ENCODE results near the gene NUBP2.
"Not testable (repeated sequence)": the region's sequence is repeated elsewhere in the genome, so short reads cannot be mapped to it uniquely, and the experiment has no call there.

Gene NUBP2

GRCh38 chr16:1799263-1799662, 16.5 kb downstream of the NUBP2 start:
- not testable (repeated sequence) for DNase-seq (ENCODE audit: low read depth in 2 of 2, low spot score in 1 of 2)

GRCh38 chr16:1800701-1801100, 17.9 kb downstream of the NUBP2 start:
- DNase-seq (ENCODE audit: low read depth in 2 of 2, low spot score in 1 of 2): no peak

- no peak for DNase-seq (ENCODE audit: low read depth in 2 of 2, low spot score in 1 of 2)
Measured at GRCh38 chr16:1807626-1808025, 24.9 kb downstream of the NUBP2 start.

GRCh38 chr16:1808691-1809090, 25.9 kb downstream of the NUBP2 start:
- no peak for DNase-seq (ENCODE audit: low read depth in 2 of 2, low spot score in 1 of 2)

DNA sequence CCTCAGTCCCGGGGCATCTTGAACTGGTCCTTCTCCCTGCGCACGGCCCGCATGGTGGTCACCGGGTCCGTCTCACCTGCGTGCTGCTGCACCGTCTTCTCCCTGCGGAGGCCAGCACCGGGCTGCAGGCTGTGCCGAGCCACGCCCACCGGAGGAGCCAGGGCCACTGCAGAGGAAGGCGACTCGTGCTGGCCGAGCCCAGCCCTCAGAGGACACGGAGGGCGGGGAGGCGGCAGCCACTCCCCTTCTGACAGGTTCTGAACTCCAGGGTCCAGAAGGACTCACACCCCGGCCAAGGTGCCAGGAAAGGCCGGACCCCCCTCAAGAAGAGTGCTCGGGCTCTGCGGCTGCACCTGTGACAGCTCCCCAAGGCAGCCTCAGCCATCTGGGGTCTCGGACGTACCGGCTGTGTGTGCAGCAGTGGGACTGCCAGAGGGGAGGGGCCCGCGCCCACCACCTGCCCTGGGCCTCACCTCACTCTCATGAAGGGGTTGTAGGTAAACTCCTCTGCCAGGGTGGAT, 26.6 kb downstream of the NUBP2 start:
- DNase-seq (ENCODE audit: low read depth in 2 of 2, low spot score in 1 of 2): no peak

DNA sequence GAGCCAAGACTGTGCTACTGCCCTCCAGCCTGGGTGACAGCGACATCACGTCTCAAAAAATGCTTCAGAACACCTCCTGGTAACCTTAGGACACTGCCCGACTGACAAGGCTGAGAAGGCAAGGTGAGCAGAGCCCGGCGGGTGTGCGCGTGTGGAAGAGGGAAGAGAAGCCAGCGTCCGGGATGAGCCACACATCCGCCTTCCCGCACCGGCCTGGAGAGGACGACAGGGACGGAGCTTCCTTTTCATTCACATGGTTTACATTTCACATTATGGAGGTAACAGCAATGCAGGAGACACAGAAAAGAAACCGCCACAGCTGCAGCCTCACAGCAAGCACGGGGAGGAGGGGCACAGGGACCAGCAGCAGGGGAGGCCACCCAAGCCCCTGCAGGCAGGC, 27.3 kb downstream of the NUBP2 start:
- no peak for DNase-seq (ENCODE audit: low read depth in 2 of 2, low spot score in 1 of 2)

DNA sequence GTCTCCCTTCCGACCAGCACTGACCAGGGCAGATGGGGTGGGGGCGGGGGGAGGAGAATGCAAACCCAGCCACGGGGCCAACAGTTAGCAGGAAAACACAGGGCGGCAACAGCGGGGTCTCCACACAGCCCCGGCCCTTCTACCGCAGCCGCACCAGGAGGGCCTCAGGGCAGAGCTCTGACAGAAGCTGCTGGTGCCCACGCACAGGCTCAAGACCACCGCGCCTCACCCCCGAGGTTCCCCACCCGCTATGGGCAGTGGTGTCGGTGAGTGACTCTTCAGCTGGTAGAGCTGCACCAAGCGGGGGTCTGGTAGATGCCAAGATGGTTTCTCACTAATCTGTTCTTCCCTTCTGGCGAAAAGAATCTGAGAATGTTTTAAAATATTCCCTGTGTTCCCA, 27.8 kb downstream of the NUBP2 start:
- DNase-seq (ENCODE audit: low read depth in 2 of 2, low spot score in 1 of 2): no peak

DNA sequence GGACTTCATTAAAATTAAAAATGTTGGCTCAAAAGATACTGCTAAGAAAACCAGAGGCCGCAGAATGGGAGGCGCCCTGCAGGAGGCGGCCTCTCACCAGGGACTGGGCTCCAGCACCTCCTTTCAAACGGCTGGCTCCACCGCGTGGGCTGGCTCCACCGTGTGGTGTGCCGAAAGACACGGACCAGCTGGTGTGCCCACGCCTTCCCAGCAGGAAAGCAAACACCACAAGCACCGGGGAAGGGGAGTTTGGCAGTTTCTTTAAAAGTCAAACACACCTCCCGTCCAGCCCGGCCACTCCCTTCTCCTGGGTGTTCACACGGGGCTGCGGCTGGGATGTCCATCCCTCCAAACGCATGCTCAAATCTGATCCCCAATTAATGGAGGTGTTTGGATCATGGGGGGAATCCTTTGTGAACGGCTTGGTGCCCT, 30.0 kb downstream of the NUBP2 start:
- DNase-seq (ENCODE audit: low read depth in 2 of 2, low spot score in 1 of 2): no peak

DNA sequence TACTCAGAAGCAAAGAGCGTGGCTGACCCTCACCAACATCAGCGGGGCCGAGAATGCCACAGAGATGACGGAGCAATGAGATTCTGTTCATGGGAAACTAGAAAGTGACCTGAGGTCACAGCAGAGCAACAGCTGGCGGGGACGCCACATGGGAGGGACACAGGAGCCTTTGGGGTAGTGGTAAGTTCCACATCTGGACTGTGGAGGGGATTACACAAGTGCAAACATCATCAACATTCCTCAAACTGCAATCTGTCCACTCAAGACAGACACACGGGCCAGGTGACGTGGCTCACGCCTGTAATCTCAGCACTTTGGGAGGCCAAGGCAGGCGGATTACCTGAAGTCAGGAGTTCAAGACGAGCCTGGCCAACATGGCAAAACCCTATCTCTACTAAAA, 32.7 kb downstream of the NUBP2 start:
- DNase-seq (ENCODE audit: low read depth in 2 of 2, low spot score in 1 of 2): no peak

- DNase-seq (ENCODE audit: low read depth in 2 of 2, low spot score in 1 of 2): no peak
Measured at GRCh38 chr16:1816396-1817275, 33.9 kb downstream of the NUBP2 start.

GRCh38 chr16:1817276-1817589, 34.5 kb downstream of the NUBP2 start:
- DNase-seq (ENCODE audit: low read depth in 2 of 2, low spot score in 1 of 2): no peak

DNA sequence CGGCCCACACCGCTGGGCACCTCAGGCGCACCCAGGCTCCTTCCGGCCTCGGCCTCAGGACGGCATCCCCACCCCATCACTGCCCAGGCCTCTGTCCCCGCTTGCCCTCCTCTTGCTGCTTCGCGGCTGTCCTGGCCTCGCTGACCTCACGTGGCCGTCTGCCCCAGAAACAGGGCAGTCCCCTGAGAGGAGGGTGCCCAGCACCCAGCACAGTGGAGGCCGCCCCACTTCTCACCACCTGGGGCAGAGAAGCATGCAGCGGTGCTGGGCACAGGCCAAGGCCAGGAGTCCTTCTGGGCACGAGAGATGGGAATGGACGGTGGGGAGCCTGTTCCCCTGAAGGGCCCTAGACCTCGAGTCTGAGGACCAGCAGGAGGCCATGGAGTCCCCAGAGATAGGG, 35.0 kb downstream of the NUBP2 start:
- DNase-seq (ENCODE audit: low read depth in 2 of 2, low spot score in 1 of 2): no peak

- no peak for DNase-seq (ENCODE audit: low read depth in 2 of 2, low spot score in 1 of 2)
Measured at GRCh38 chr16:1818204-1818872, 35.6 kb downstream of the NUBP2 start.

GRCh38 chr16:1818873-1819525, 36.2 kb downstream of the NUBP2 start:
- no peak for DNase-seq (ENCODE audit: low read depth in 2 of 2, low spot score in 1 of 2)

DNA sequence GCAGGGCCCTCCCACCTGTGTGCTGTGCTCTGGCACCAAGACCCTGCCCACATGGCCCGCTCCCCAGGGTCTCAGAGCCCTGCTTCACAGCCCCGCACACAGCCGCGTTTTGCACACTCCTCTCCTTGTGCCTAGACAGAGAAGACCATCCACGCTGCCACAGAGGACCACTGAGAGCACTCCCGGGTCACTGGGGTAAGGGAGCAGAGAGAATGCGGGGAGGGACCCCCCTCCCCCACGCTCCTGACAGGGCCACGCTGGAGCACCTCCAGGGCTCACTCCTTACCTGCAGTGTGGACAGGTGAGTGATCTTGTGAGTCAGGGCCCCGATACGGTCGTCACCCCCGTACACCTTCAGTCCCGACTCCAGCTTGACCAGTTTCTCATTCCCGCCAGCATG, 36.9 kb downstream of the NUBP2 start:
- DNase-seq (ENCODE audit: low read depth in 2 of 2, low spot score in 1 of 2): no peak

DNA sequence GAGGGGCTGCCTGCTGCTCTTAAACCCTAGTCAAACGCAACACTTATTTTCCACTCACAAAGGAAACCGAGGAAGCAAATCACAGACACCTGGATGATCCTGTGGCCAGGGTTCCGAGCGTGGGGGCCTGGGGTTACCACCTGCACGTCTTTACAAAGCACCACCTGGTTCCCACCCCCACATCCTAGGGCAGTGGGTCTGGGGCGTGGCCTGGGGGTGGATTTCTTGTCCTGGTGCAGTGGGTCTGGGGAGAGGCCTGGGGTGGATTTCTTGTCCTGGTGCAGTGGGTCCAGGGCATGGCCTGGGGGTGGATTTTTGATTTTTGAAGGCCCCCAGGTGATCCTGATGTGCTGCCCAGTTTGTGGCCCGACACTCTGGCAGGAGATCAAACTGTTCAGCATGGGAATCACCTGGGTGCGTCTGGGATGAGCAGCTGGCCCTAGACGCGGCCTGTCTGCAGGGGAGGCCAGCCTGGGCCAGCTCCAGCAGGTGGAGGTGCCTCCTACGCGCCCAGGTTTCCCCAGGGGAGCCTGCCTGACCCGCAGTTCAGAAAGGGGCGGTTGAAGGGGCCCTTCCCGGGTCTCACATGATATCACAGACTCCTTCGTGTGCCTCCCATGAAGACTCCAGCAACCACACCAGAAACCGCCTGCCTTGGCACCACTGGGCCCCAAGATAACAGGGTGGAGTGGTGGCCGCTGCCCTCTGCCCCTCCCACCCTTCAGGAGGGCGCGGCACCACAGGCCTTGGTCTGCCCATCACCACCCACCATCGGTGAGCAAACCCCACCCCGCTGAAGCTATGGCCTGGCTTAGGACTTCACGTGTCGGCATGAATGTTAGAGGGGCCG, 37.6 kb downstream of the NUBP2 start:
- DNase-seq (ENCODE audit: low read depth in 2 of 2, low spot score in 1 of 2): no peak

- no peak for DNase-seq (ENCODE audit: low read depth in 2 of 2, low spot score in 1 of 2)
Measured at GRCh38 chr16:1820946-1821290, 38.2 kb downstream of the NUBP2 start.

- no peak for DNase-seq (ENCODE audit: low read depth in 2 of 2, low spot score in 1 of 2)
Measured at GRCh38 chr16:1821861-1822611, 39.3 kb downstream of the NUBP2 start.

DNA sequence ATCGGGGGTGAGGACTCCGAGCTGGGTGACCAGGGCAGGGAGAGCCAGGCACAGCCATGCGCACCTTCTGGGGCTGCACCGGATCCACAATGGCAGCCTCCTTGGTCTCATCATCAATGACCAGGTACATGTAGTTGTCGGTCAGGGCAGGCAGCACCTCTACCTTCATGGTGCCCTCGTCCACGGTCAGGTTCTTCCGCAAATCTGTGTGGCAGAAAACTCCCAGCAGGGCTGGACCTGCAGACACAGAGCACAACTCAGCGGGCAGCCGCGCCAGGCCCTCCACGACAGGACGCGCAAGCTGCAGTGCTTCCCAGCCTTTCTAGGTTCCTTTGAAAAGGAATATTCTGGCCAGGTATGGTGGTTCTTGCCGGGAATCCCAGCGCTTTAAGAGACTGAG, 40.0 kb downstream of the NUBP2 start:
- DNase-seq (ENCODE audit: low read depth in 2 of 2, low spot score in 1 of 2): no peak

- DNase-seq (ENCODE audit: low read depth in 2 of 2, low spot score in 1 of 2): no peak
Measured at GRCh38 chr16:1823821-1824220, 41.1 kb downstream of the NUBP2 start.
